HG03439 (cell line): ENCODE results near the gene PRKAA1.

Experiments used
- ATAC-seq: cut with Tn5 transposase; IDR thresholded peaks from one replicate; pipeline ENCODE4 v1.9.1; 2021; ENCODE audit warnings: mild to moderate bottlenecking, moderate library complexity; ENCODE audit not compliant: unreplicated experiment

The PRKAA1 gene

GRCh38 chr5:40781843-40782409, 16.2 kb downstream of the PRKAA1 start:
- no peak for ATAC-seq

- ATAC-seq, result no peak
These were observed 17.3 kb downstream of the PRKAA1 start for GRCh38 chr5:40780858-40781257.

- no peak for ATAC-seq
These were observed 18.0 kb downstream of the PRKAA1 start for GRCh38 chr5:40780199-40780598.

GRCh38 chr5:40779561-40779960, 18.6 kb downstream of the PRKAA1 start:
- no peak for ATAC-seq

- no peak for ATAC-seq
These were observed 20.0 kb downstream of the PRKAA1 start for GRCh38 chr5:40778133-40778532.

GRCh38 chr5:40776658-40776977, 21.6 kb downstream of the PRKAA1 start:
- no peak for ATAC-seq

- ATAC-seq, result no peak
These were observed 22.1 kb downstream of the PRKAA1 start for GRCh38 chr5:40775846-40776657.

- ATAC-seq, result no peak
These were observed 22.9 kb downstream of the PRKAA1 start for GRCh38 chr5:40775085-40775845.

GRCh38 chr5:40774623-40775022, 23.6 kb downstream of the PRKAA1 start:
- no peak for ATAC-seq

GRCh38 chr5:40770764-40771163, 27.4 kb downstream of the PRKAA1 start:
- no peak for ATAC-seq

- ATAC-seq, result no peak
These were observed 35.5 kb downstream of the PRKAA1 start for GRCh38 chr5:40762705-40763104.

- no peak for ATAC-seq
These were observed 40.8 kb downstream of the PRKAA1 start for GRCh38 chr5:40757400-40757799.

GRCh38 chr5:40755407-40756365, 42.5 kb downstream of the PRKAA1 start, which contains the start of gene TTC33:
TSS of gene TTC33 (minus strand) at chr5:40755961. CDS start at chr5:40747018, 8,943 bp downstream.
- peak; percentile 94 for ATAC-seq

- ATAC-seq, result peak; percentile 86
These were observed 43.1 kb downstream of the PRKAA1 start for GRCh38 chr5:40755093-40755406.

- ATAC-seq, result peak; percentile 19
These were observed 43.6 kb downstream of the PRKAA1 start for GRCh38 chr5:40754381-40755092.

- ATAC-seq, result no peak
These were observed 51.5 kb downstream of the PRKAA1 start for GRCh38 chr5:40746703-40747102.

GRCh38 chr5:40743771-40744170, 54.4 kb downstream of the PRKAA1 start:
- ATAC-seq, result no peak

GRCh38 chr5:40738502-40738901, 59.7 kb downstream of the PRKAA1 start:
- ATAC-seq, result no peak

- peak; percentile 65 for ATAC-seq
These were observed 61.9 kb downstream of the PRKAA1 start for GRCh38 chr5:40736103-40736875.
